ENCODE data around the gene TMEM190. TPM values are rescaled to one million over a fixed set of nuclear protein-coding genes. Genes with fewer than 3 reads are reported as not detected.
A peak's percentile ranks its signal among the peaks of the same experiment; 100 is the strongest.

Gene TMEM190
- total RNA-seq, 1 donor from 2014 or later: not detected

GRCh38 chr19:55347442-55348009, 29.1 kb upstream of the TMEM190 start:
- H3K27me3 Mint-ChIP-seq (ENCODE audit: unreplicated experiment): peaks cover 9% of the 10 kb centered on the region
- no peaks in the 10 kb centered on the region for H3K9me3 Mint-ChIP-seq (ENCODE audit: unreplicated experiment)
- H3K27ac Mint-ChIP-seq (ENCODE audit: unreplicated experiment): no peak overlapping the region
- peaks cover 28% of the 10 kb centered on the region for H3K4me1 Mint-ChIP-seq (ENCODE audit: unreplicated experiment)
- H3K4me3 Mint-ChIP-seq (ENCODE audit: unreplicated experiment): no peak overlapping the region
- peaks cover 8% of the 10 kb centered on the region for H3K36me3 Mint-ChIP-seq (ENCODE audit: unreplicated experiment)
- DNase-seq (ENCODE audit: extremely low spot score, unreplicated experiment): no peak
- no peak for TF ChIP-seq CTCF (IDR thresholded peaks at IDR 0.05)

- Mint-ChIP-seq H3K36me3 (ENCODE audit: unreplicated experiment) (peaks cover 4% of the 10 kb centered on the region), H3K4me3 (ENCODE audit: unreplicated experiment) (no peak overlapping the region), H3K27me3 (ENCODE audit: unreplicated experiment) (peaks cover 18% of the 10 kb centered on the region), H3K4me1 (ENCODE audit: unreplicated experiment) (peaks cover 37% of the 10 kb centered on the region), H3K27ac (ENCODE audit: unreplicated experiment) (no peak overlapping the region), H3K9me3 (ENCODE audit: unreplicated experiment) (no peaks in the 10 kb centered on the region)
- no peak for TF ChIP-seq CTCF (IDR thresholded peaks at IDR 0.05)
- no peak for DNase-seq (ENCODE audit: extremely low spot score, unreplicated experiment)
Observed at GRCh38 chr19:55348317-55349034, 28.1 kb upstream of the TMEM190 start.

- no peak overlapping the region for H3K27ac Mint-ChIP-seq (ENCODE audit: unreplicated experiment)
- H3K9me3 Mint-ChIP-seq (ENCODE audit: unreplicated experiment): no peaks in the 10 kb centered on the region
- H3K27me3 Mint-ChIP-seq (ENCODE audit: unreplicated experiment): peaks cover 29% of the 10 kb centered on the region
- no peak for DNase-seq (ENCODE audit: extremely low spot score, unreplicated experiment)
- no peaks in the 10 kb centered on the region for H3K36me3 Mint-ChIP-seq (ENCODE audit: unreplicated experiment)
- no peak overlapping the region for H3K4me3 Mint-ChIP-seq (ENCODE audit: unreplicated experiment)
- no peak for TF ChIP-seq CTCF (IDR thresholded peaks at IDR 0.05)
- H3K4me1 Mint-ChIP-seq (ENCODE audit: unreplicated experiment): peaks cover 28% of the 10 kb centered on the region
Observed at GRCh38 chr19:55350620-55351315, 25.9 kb upstream of the TMEM190 start.

- TF ChIP-seq CTCF (IDR thresholded peaks at IDR 0.05): no peak
- DNase-seq (ENCODE audit: extremely low spot score, unreplicated experiment): no peak
- H3K9me3 Mint-ChIP-seq (ENCODE audit: unreplicated experiment): no peaks in the 10 kb centered on the region
- no peak overlapping the region for H3K4me3 Mint-ChIP-seq (ENCODE audit: unreplicated experiment)
- H3K36me3 Mint-ChIP-seq (ENCODE audit: unreplicated experiment): no peaks in the 10 kb centered on the region
- H3K27me3 Mint-ChIP-seq (ENCODE audit: unreplicated experiment): peaks cover 34% of the 10 kb centered on the region
- peaks cover 27% of the 10 kb centered on the region for H3K4me1 Mint-ChIP-seq (ENCODE audit: unreplicated experiment)
- H3K27ac Mint-ChIP-seq (ENCODE audit: unreplicated experiment): no peak overlapping the region
Observed at GRCh38 chr19:55352040-55352439, 24.6 kb upstream of the TMEM190 start.

- no peak for DNase-seq (ENCODE audit: extremely low spot score, unreplicated experiment)
- H3K27me3 Mint-ChIP-seq (ENCODE audit: unreplicated experiment): peaks cover 40% of the 10 kb centered on the region
- H3K27ac Mint-ChIP-seq (ENCODE audit: unreplicated experiment): no peak overlapping the region
- H3K36me3 Mint-ChIP-seq (ENCODE audit: unreplicated experiment): no peaks in the 10 kb centered on the region
- no peaks in the 10 kb centered on the region for H3K9me3 Mint-ChIP-seq (ENCODE audit: unreplicated experiment)
- H3K4me1 Mint-ChIP-seq (ENCODE audit: unreplicated experiment): peaks cover 27% of the 10 kb centered on the region
- no peak for TF ChIP-seq CTCF (IDR thresholded peaks at IDR 0.05)
- peak overlapping the region; percentile 46 for H3K4me3 Mint-ChIP-seq (ENCODE audit: unreplicated experiment)
Observed at GRCh38 chr19:55352549-55353145, 24.0 kb upstream of the TMEM190 start.
